Right lobe of liver (tissue), 6 donors: ENCODE measurements around the gene DRD4. TPM values are rescaled to one million over a fixed set of nuclear protein-coding genes. Genes with fewer than 3 reads are reported as not detected.

Experiments
- ATAC-seq, 4 donors: fragments of 200-7000 bp; cut with Tn5 transposase; one replicate each; pipeline ENCODE4 v1.9.1; 2020; ENCODE audit warnings: mild to moderate bottlenecking in 4 of 4, moderate library complexity in 4 of 4
- DNase-seq, 3 donors: peaks; one replicate each; pipeline ENCODE4 v3.0.0-alpha.2; 2020
- H3K27ac ChIP-seq, 3 donors: fragments of 200-600 bp; one replicate each; pipeline ENCODE4 v1.8.0; 2022
- H3K27me3 ChIP-seq, 2 donors: fragments of 200-600 bp; one replicate each; pipeline ENCODE4 v1.8.0; 2022
- H3K36me3 ChIP-seq, 4 donors: fragments of 200-600 bp; sonication (generic) in 1 of 4; one replicate each; pipeline versions ENCODE4 v1.5.1 to v1.8.0; 2017 to 2022; ENCODE audit warnings: control low read depth in 1 of 4
- H3K4me1 ChIP-seq, 4 donors: fragments of 200-600 bp; sonication (generic) in 1 of 4; one replicate each; pipeline versions ENCODE4 v1.5.1 to v1.8.0; 2017 to 2022; ENCODE audit warnings: control low read depth in 1 of 4
- H3K4me3 ChIP-seq, 3 donors: fragments of 200-600 bp; one replicate each; pipeline ENCODE4 v1.8.0; 2022
- H3K9me3 ChIP-seq, 4 donors: fragments of 200-600 bp; sonication (generic) in 1 of 4; one replicate each; pipeline versions ENCODE4 v1.5.1 to v1.8.0; 2017 to 2022; ENCODE audit warnings: control low read depth in 1 of 4
- CTCF ChIP-seq, 4 donors: fragments of 200-600 bp in 3 of 4; fragments of 450-650 bp in 1 of 4; IDR thresholded peaks; one replicate each; pipeline versions ENCODE4 v1.5.1 to v1.8.0; 2016 to 2022; ENCODE audit warnings: antibody characterized with exemption in 4 of 4, mild to moderate bottlenecking in 2 of 4
- POLR2A ChIP-seq: fragments of 450-650 bp; IDR thresholded peaks from one replicate; pipeline ENCODE4 v1.6.1; 2017; ENCODE audit warnings: antibody characterized with exemption, mild to moderate bottlenecking
- WGBS: methylation state at CpG from one replicate; pipeline ENCODE4 v1.1.6; 2018; ENCODE audit warnings: low coverage, low lambda C conversion rate; ENCODE audit not compliant: insufficient coverage; ENCODE audit errors: missing lambda C conversion rate; 5-methylcytosine and 5-hydroxymethylcytosine counted together
- intact Hi-C, 2 donors: fragments of 100-400 bp; cut with DNase I; formaldehyde crosslinking; loops; one replicate each; pipeline versions ENCODE4 v1.11.2 to v1.14.1; 2022
- total RNA-seq, 6 experiments: library from RNA; depleted of rRNA in 2 of 6; stranded (reverse); fragments of >200 nt in 2 of 6; fragmentation: NEBNext Ultra II Directional in 3 of 6; extraction: Animal tissue kit (Norgen Biotek cat#: 25700) in 3 of 6; gene quantifications; one replicate each; pipeline versions ENCODE4 v1.1.0 to v1.2.4, GENCODE V29; 2016 to 2023
- donor health status: DM: no; HTN: yes; CAD: no.
- donor health status: DM: no; HTN: no; CAD: no.
- donor health status: DM: no; HTN: no; CAD: no.
- donor health status: DM: no; HTN: yes; CAD: no.
- donor health status: DM: no; HTN: yes; CAD: no.

DRD4 gene
- total RNA-seq, 6 experiments from 2014 or later = 0.31 to 0.90 (median 0.41) TPM; not detected in 2

GRCh38 chr11:624705-625635, 12.1 kb upstream of the DRD4 start, which contains the start of gene CDHR5:
Gene CDHR5 (minus strand): TSS chr11:624955. CDS start chr11:624902, 53 bp downstream.
- intact Hi-C loops = no loop called here
- ATAC-seq = peak; percentile 57 to 83 (median 64)
- H3K4me1 ChIP-seq = peaks cover 0 to 9% (median 0%) of the 10 kb centered on the region in 4 donors
- H3K27ac ChIP-seq = peak within 1 kb of the TSS in 1 of 3 donors; percentile 24
- WGBS = 29% methylated on average over 4 of the region's 33 CpGs
- TF ChIP-seq POLR2A (peak; percentile 9), CTCF (IDR thresholded peaks at IDR 0.05) (no peak)
- H3K36me3 ChIP-seq = no peaks in the 10 kb centered on the region
- no peaks in the 10 kb centered on the region for H3K9me3 ChIP-seq
- peak within 1 kb of the TSS; percentile 47 to 56 (median 56) for H3K4me3 ChIP-seq
- H3K27me3 ChIP-seq = no peaks in the 10 kb centered on the region
- peak; percentile 41 to 66 (median 57) for DNase-seq

DNA sequence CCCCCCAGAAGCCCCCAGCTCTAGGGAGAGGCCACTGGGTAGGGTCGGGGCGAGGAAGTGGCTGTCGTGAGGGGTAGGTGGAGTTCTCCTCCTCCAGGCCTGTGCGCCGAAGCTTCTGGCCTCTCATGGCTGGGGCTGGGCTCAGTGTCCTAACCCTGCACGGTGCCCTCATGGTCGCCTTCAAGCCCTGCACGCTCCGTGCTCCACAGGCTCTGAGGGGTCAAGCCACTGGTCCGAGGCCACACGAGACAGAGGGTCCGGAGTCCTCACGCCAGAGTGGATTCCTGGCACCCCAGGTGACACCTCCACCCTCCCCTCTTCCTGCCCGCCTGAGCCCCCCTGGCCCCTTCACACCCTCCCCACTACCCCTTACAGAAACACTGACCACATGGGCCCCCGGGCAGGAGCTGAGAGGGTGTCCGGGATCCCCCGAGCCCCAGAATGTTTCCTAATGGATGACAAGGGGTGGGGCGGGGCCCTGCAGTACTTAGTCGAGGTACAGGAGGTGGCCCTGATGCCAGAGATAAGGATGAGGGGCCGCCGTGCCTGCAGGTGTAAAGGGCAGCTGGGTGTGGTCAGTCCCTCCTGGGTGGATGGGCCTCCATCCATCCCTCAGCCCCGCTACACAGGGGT, 11.3 kb upstream of the DRD4 start:
- Histone ChIP-seq H3K4me1 (peaks cover 0 to 9% (median 0%) of the 10 kb centered on the region in 4 donors), H3K27ac (no peak overlapping the region), H3K9me3 (no peaks in the 10 kb centered on the region), H3K27me3 (no peaks in the 10 kb centered on the region), H3K36me3 (no peaks in the 10 kb centered on the region), H3K4me3 (no peak overlapping the region)
- DNase-seq (peak in 1 of 3 donors; percentile 46), ATAC-seq (peak in 1 of 4 donors; percentile 1)
- no peak for TF ChIP-seq POLR2A
- TF ChIP-seq CTCF (IDR thresholded peaks at IDR 0.05) = no peak
- 66% methylated on average over 6 of the region's 22 CpGs for WGBS
- intact Hi-C loops = no loop called here

DNA sequence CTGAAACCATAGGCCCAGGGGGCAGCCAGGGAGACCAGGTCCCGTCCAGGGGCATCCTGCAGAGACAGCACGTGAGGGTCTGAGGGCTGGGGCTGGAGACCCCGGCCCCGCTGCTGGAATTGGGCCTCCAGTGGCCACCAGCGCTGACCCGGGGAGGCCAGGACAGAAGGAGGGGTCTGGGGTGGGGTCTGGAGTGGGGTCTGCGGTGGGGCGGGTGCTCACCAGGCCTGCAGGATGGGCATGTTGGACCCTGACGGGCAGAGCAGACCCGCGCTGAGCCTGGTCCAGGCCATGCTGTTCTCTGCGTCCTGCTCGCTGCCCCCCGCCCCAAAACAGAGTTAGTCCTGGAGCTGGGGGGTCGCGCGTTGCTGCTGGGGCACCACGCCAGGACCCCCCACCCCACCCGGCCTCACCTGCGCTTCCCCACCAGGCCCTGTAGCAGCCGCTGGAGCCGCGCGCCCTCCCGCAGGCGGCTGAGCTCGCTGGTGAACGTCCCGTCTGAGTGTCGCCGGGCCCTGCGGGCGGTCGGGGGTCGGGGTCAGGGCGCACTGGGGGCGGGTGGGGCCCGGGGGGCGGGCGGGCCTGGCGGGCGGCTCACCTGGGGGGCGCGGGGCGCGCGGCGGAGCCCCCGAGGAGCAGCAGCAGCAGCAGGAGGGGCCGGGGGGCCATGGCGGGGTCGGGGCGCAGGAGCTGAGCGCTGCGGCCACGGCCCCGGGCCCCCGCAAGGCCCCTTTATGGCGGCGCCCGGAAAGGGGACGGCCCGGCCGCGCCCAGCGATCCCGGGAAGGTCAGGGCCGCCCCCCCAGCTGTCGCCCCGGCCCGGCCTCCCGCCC, 10.4 kb upstream of the DRD4 start, which contains the start of gene SCT:
TSS of gene SCT (minus strand) at position 707 of the 833 bp plus-strand sequence. CDS start at position 669, 38 bp downstream.
- DNase-seq = peak in 1 of 3 donors; percentile 19
- intact Hi-C loops = no loop called here
- TF ChIP-seq POLR2A (no peak), CTCF (IDR thresholded peaks at IDR 0.05) (no peak)
- Histone ChIP-seq H3K9me3 (no peaks in the 10 kb centered on the region), H3K36me3 (no peaks in the 10 kb centered on the region), H3K4me3 (no peak within 1 kb of the TSS), H3K27ac (no peak within 1 kb of the TSS), H3K4me1 (peaks cover 0 to 9% (median 0%) of the 10 kb centered on the region in 4 donors), H3K27me3 (no peaks in the 10 kb centered on the region)
- no peak for ATAC-seq
- WGBS = no CpG with 5 or more reads among the region's 72 CpGs

- Histone ChIP-seq H3K9me3 (no peaks in the 10 kb centered on the region), H3K4me3 (no peak overlapping the region), H3K27ac (no peak overlapping the region), H3K27me3 (no peaks in the 10 kb centered on the region), H3K36me3 (no peaks in the 10 kb centered on the region), H3K4me1 (peaks cover 0 to 9% (median 0%) of the 10 kb centered on the region in 4 donors)
- intact Hi-C loops = no loop called here
- no CpG with 5 or more reads among the region's 28 CpGs for WGBS
- ATAC-seq (no peak), DNase-seq (no peak)
- TF ChIP-seq POLR2A (no peak), CTCF (IDR thresholded peaks at IDR 0.05) (no peak)
Measured at GRCh38 chr11:627308-627576, 9.8 kb upstream of the DRD4 start.
